ENCODE results near the gene ACKR3.

DNA sequence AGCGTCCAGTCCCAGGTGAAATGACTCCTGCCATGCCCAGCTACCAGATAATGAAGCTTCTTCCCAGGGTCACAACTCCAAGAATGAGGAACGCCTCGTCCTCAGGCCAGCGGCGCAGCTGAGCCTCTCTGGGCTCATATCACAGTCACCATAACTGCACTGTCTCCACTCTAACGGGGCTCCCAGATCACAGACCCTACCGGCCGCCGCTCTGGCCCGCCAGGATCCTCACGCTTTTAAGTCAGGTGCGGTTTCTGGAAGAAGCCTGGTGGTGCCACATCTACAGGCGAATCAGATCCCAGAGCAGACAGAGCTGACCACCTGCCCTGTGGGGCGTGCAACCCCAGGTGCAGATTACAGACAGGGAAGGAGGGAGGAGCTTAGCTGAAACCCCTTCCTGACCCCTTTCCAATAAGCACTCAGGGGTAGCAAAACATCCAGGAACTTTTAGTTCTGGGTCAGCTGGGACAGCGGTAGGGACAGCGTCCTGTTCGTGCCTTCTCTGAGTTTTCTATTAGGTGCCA lies 3.7 kb upstream of the ACKR3 start:
- TF ChIP-seq, protein P1, sequence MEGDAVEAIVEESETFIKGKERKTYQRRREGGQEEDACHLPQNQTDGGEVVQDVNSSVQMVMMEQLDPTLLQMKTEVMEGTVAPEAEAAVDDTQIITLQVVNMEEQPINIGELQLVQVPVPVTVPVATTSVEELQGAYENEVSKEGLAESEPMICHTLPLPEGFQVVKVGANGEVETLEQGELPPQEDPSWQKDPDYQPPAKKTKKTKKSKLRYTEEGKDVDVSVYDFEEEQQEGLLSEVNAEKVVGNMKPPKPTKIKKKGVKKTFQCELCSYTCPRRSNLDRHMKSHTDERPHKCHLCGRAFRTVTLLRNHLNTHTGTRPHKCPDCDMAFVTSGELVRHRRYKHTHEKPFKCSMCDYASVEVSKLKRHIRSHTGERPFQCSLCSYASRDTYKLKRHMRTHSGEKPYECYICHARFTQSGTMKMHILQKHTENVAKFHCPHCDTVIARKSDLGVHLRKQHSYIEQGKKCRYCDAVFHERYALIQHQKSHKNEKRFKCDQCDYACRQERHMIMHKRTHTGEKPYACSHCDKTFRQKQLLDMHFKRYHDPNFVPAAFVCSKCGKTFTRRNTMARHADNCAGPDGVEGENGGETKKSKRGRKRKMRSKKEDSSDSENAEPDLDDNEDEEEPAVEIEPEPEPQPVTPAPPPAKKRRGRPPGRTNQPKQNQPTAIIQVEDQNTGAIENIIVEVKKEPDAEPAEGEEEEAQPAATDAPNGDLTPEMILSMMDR (IDR thresholded peaks at IDR 0.05): no peak
- TF ChIP-seq POLR2A (IDR thresholded peaks at IDR 0.05): no peak

All from ovary (tissue), 3 donors.